Prostate gland (tissue), 2 donors: ENCODE results near the gene DBT. TPM values are rescaled to one million over a fixed set of nuclear protein-coding genes. Genes with fewer than 3 reads are reported as not detected.
A peak's percentile ranks its signal among the peaks of the same experiment; 100 is the strongest.
"Not testable (repeated sequence)": the region's sequence is repeated elsewhere in the genome, so short reads cannot be mapped to it uniquely, and the experiment has no call there.

Source experiments
- DNase-seq: peaks from one replicate; pipeline ENCODE4 v3.0.0-alpha.2; 2019; ENCODE audit warnings: low spot score
- H3K27ac ChIP-seq, 2 donors: fragments of 200-600 bp; sonication (generic); 2 replicates each; pipeline ENCODE4 v1.5.1; 2017 to 2019
- H3K27me3 ChIP-seq: fragments of 200-600 bp; sonication (generic); replicated peaks from 2 replicates; pipeline ENCODE4 v1.5.1; 2019; ENCODE audit not compliant: insufficient read depth
- H3K36me3 ChIP-seq, 2 donors: fragments of 200-600 bp; sonication (generic); 1 replicate in 1 of 2; 2 replicates in 1 of 2; pipeline versions ENCODE4 v1.5.1 to v1.8.1; 2017 to 2019
- H3K4me1 ChIP-seq: fragments of 200-600 bp; sonication (generic); replicated peaks from 2 replicates; pipeline ENCODE4 v1.5.1; 2019
- H3K4me3 ChIP-seq, 2 donors: fragments of 200-600 bp; sonication (generic); 2 replicates each; pipeline ENCODE4 v1.5.1; 2017 to 2019
- H3K9me3 ChIP-seq: fragments of 200-600 bp; sonication (generic); 2 replicates; pipeline ENCODE4 v1.5.1; 2017
- POLR2A ChIP-seq: fragments of 450-650 bp; IDR thresholded peaks from one replicate; pipeline ENCODE4 v1.6.1; 2016; ENCODE audit warnings: antibody characterized with exemption, mild to moderate bottlenecking
- POLR2AphosphoS5 ChIP-seq: sonication (generic); formaldehyde crosslinking; IDR thresholded peaks from one replicate; pipeline ENCODE4 v1.6.1; 2017; ENCODE audit warnings: antibody characterized with exemption
- WGBS: methylation state at CpG from one replicate; pipeline ENCODE4 v1.1.5; 2018; 5-methylcytosine and 5-hydroxymethylcytosine counted together
- intact Hi-C: fragments of 100-400 bp; cut with DNase I; formaldehyde crosslinking; loops from one replicate; pipeline ENCODE4 v1.14.2; 2022
- total RNA-seq, 2 donors: library from RNA; depleted of rRNA; stranded (reverse); fragments of >200 nt; gene quantifications; one replicate each; pipeline ENCODE4 v1.1.0, GENCODE V29; 2016
- TF ChIP-seq, protein P1 (sequence below), 4 experiments: fragments of 200-600 bp in 2 of 4; fragments of 450-650 bp in 2 of 4; sonication (generic) in 2 of 4; IDR thresholded peaks; 1 replicate in 3 of 4; 2 replicates in 1 of 4; pipeline ENCODE4 v1.5.1; 2016 to 2019; ENCODE audit warnings: antibody characterized with exemption in 4 of 4, mild to moderate bottlenecking in 2 of 4, moderate library complexity in 2 of 4

DBT gene
- 10 to 100 TPM in 1 of 2 donors, 1 to 10 TPM in 1; 7.6 to 17.3 TPM for total RNA-seq

DNA sequence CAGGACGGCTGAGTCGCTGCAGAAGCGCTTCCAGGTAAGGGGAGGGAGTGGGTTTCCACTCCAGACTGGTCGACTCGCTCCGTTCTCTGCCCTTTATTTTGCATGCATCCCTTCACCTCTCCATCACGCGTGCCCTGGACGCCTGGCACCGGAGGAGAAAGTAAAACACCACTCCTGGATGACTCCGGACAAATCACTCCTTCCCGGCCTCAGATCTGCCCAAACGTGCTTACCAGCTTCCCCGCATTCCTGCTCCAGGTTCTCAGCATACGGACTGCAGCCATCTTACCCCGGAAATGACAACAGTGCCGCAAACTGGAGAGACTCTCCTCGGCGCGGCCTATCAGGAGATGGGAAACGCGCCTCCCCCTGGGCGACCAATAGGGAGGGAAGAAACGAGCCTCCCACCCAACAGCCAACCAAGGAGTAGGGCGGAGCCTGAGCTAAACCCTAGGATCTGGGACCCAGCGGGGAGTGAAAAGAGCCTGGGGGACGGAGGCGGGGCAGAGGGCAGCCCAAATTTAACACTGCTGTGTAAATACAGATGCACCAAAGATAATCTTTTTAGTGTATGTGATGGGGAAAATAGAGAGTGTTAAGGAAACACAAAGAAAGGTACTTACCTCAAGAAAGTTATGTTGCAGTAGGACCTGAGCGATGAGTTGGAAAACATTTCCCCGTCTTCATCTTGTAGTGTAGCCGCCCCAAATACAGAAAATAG, at the start of gene DBT:
TSS of gene DBT (minus strand) at position 298 of the 721 bp plus-strand sequence. CDS start at position 284, 14 bp downstream.
- WGBS = under 1% methylated on average over 31 of the region's 31 CpGs
- intact Hi-C loops = loop anchor here (5.0 kb wide), 2 partner anchors 117 to 203 kb away; partner anchors contain the start of genes SASS6 and TRMT13
- DNase-seq = peak; percentile 97
- Histone ChIP-seq H3K4me3 (peak within 1 kb of the TSS; percentile 69 to 90), H3K27ac (peak within 1 kb of the TSS; percentile 84 to 85), H3K4me1 (no peaks in the 10 kb centered on the region), H3K27me3 (no peaks in the 10 kb centered on the region), H3K36me3 (no peaks in the 10 kb centered on the region), H3K9me3 (no peaks in the 10 kb centered on the region)
- TF ChIP-seq POLR2A (peak; percentile 81), POLR2AphosphoS5 (peak; percentile 98)
- TF ChIP-seq, protein P1, sequence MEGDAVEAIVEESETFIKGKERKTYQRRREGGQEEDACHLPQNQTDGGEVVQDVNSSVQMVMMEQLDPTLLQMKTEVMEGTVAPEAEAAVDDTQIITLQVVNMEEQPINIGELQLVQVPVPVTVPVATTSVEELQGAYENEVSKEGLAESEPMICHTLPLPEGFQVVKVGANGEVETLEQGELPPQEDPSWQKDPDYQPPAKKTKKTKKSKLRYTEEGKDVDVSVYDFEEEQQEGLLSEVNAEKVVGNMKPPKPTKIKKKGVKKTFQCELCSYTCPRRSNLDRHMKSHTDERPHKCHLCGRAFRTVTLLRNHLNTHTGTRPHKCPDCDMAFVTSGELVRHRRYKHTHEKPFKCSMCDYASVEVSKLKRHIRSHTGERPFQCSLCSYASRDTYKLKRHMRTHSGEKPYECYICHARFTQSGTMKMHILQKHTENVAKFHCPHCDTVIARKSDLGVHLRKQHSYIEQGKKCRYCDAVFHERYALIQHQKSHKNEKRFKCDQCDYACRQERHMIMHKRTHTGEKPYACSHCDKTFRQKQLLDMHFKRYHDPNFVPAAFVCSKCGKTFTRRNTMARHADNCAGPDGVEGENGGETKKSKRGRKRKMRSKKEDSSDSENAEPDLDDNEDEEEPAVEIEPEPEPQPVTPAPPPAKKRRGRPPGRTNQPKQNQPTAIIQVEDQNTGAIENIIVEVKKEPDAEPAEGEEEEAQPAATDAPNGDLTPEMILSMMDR (IDR thresholded peaks at IDR 0.05) = peak in 1 of 4 experiments; percentile 18

- DNase-seq = no peak
- 73% methylated on average over 4 of the region's 4 CpGs for WGBS
- no peaks in the 10 kb centered on the region for H3K36me3 ChIP-seq
- TF ChIP-seq POLR2A = no peak
- no peak for TF ChIP-seq POLR2AphosphoS5
- TF ChIP-seq, protein P1 (IDR thresholded peaks at IDR 0.05) = no peak
- no peak overlapping the region for H3K4me3 ChIP-seq
- H3K9me3 ChIP-seq = no peaks in the 10 kb centered on the region
- no peak overlapping the region for H3K27ac ChIP-seq
- H3K4me1 ChIP-seq = no peaks in the 10 kb centered on the region
- no peaks in the 10 kb centered on the region for H3K27me3 ChIP-seq
- intact Hi-C loops = no loop called here
These were observed 48.9 kb upstream of the DBT start for GRCh38 chr1:100298512-100298911.

DNA sequence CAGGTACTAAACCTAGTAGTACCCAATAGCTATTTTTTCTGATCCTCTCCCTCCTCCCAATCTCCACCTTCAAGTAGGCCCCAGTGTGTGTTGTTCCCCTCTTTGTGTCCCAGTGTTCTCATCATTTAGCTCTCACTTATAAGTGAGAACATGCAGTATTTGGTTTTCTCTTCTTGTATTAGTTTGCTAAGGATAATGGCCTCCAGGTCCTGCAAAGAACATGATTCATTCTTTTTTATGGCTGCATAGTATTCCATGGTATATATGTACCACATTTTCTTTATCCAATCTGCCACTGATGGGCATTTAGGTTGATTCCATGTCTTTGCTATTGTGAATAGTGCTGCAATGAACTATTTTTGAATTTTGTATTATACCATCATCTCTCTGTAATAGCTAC, 47.4 kb upstream of the DBT start:
- H3K4me1 ChIP-seq, H3K36me3 ChIP-seq, H3K27me3 ChIP-seq, DNase-seq, H3K9me3 ChIP-seq, H3K27ac ChIP-seq, intact Hi-C loops, H3K4me3 ChIP-seq: not testable (repeated sequence)

DNA sequence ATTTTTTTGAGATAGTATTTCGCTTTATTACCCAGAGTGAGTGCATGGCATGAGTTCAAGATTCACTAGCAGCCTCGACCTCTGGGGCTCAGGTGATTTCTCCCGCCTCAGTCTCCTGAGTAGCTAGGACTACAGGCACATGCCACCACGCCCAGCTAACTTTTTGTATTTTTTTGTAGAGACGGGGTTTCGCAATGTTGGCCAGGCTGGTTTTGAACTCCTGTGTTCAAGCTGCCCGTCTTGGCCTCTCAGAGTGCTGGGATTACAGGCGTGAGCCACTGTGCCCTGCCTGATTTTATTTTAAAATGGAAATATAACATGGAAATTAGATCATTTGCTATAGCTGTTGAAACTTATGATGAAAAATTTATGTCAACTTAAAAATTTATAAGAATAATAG, 46.5 kb upstream of the DBT start:
- Histone ChIP-seq H3K27ac (no peak overlapping the region), H3K36me3 (no peaks in the 10 kb centered on the region), H3K4me3 (no peak overlapping the region), H3K9me3 (no peaks in the 10 kb centered on the region), H3K27me3 (no peaks in the 10 kb centered on the region), H3K4me1 (no peaks in the 10 kb centered on the region)
- TF ChIP-seq POLR2AphosphoS5 = no peak
- TF ChIP-seq, protein P1 (IDR thresholded peaks at IDR 0.05) = no peak
- no peak for TF ChIP-seq POLR2A
- WGBS = 86% methylated on average over 8 of the region's 8 CpGs
- DNase-seq = no peak
- intact Hi-C loops = no loop called here

- TF ChIP-seq, protein P1 (IDR thresholded peaks at IDR 0.05) = no peak
- TF ChIP-seq POLR2A = no peak
- no peak for TF ChIP-seq POLR2AphosphoS5
- Histone ChIP-seq H3K36me3 (no peaks in the 10 kb centered on the region), H3K27me3 (no peaks in the 10 kb centered on the region), H3K9me3 (no peaks in the 10 kb centered on the region), H3K27ac (no peak overlapping the region), H3K4me3 (no peak overlapping the region), H3K4me1 (no peaks in the 10 kb centered on the region)
- DNase-seq = no peak
- WGBS = 51% methylated on average over 1 of the region's 1 CpG
- intact Hi-C loops = no loop called here
These were observed 43.1 kb upstream of the DBT start for GRCh38 chr1:100292711-100293110.
